Small intestine (tissue), 7 donors: ENCODE data around the gene C3. TPM values are rescaled to one million over a fixed set of nuclear protein-coding genes. Genes with fewer than 3 reads are reported as not detected.
"Not testable (repeated sequence)": the region's sequence is repeated elsewhere in the genome, so short reads cannot be mapped to it uniquely, and the experiment has no call there.

ENCODE experiments used
- DNase-seq, 2 donors: peaks; one replicate each; pipeline versions ENCODE4 v3.0.0 to v3.0.0-alpha.2; 2013
- FAIRE-seq: peaks from 2 replicates; lab custom pipeline; 2012; peaks lifted over from hg19 to GRCh38; lab: Jason Lieb, UNC
- H3K27ac ChIP-seq, 3 donors: one replicate each; pipeline ENCODE4 v1.5.1; 2013; ENCODE audit warnings: low read length in 2 of 3, mild to moderate bottlenecking in 2 of 3, control low read depth in 1 of 3, inconsistent platforms in 1 of 3, low read depth in 1 of 3, moderate library complexity in 1 of 3
- H3K27me3 ChIP-seq, 3 donors: one replicate each; pipeline ENCODE4 v1.6.1; 2013; ENCODE audit warnings: low read length in 3 of 3, inconsistent platforms in 1 of 3; ENCODE audit not compliant: control insufficient read depth in 3 of 3, insufficient read depth in 3 of 3
- H3K36me3 ChIP-seq, 3 donors: one replicate each; pipeline ENCODE4 v1.6.1; 2013; ENCODE audit warnings: low read length in 3 of 3, inconsistent platforms in 1 of 3, low read depth in 1 of 3, mild to moderate bottlenecking in 1 of 3, moderate library complexity in 1 of 3; ENCODE audit not compliant: control insufficient read depth in 3 of 3, insufficient read depth in 2 of 3
- H3K4me1 ChIP-seq, 3 donors: one replicate each; pipeline ENCODE4 v1.6.1; 2013; ENCODE audit warnings: low read length in 2 of 3, inconsistent platforms in 1 of 3, low read depth in 1 of 3, mild to moderate bottlenecking in 1 of 3, moderate library complexity in 1 of 3; ENCODE audit not compliant: control insufficient read depth in 3 of 3, insufficient read depth in 2 of 3
- H3K4me3 ChIP-seq, 3 donors: one replicate each; pipeline ENCODE4 v1.5.1; 2013; ENCODE audit warnings: low read length in 3 of 3, control low read depth in 1 of 3, inconsistent platforms in 1 of 3, low read depth in 1 of 3, mild to moderate bottlenecking in 1 of 3, moderate library complexity in 1 of 3
- H3K9me3 ChIP-seq, 2 donors: one replicate each; pipeline ENCODE4 v1.6.1; 2013; ENCODE audit warnings: low read depth in 1 of 2, low read length in 1 of 2; ENCODE audit not compliant: control insufficient read depth in 2 of 2, insufficient read depth in 1 of 2
- WGBS, 3 donors: extraction: QIAGEN DNeasy Blood & Tissue Kit; methylation state at CpG; one replicate each; pipeline ENCODE4 v1.1.7; 2013; 5-methylcytosine and 5-hydroxymethylcytosine counted together
- polyA plus RNA-seq, 4 donors: library from polyadenylated mRNA; stranded (reverse) in 3 of 4; unstranded in 1 of 4; fragments of 200-250 nt in 3 of 4; fragments of 120-200 nt in 1 of 4; gene quantifications; one replicate each; pipeline versions ENCODE4 v1.2.1 to v1.2.3, GENCODE V29; 2013
- donor health status: healthy with polysubstance abuse.
- donor health status: control.
- donor health status: control.
- donor health status: Bipolar disorder and iron deficiency.
- donor health status: healthy.

C3 gene
- polyA plus RNA-seq, 4 donors: 9.5 to 552 (median 63.2) TPM

DNA sequence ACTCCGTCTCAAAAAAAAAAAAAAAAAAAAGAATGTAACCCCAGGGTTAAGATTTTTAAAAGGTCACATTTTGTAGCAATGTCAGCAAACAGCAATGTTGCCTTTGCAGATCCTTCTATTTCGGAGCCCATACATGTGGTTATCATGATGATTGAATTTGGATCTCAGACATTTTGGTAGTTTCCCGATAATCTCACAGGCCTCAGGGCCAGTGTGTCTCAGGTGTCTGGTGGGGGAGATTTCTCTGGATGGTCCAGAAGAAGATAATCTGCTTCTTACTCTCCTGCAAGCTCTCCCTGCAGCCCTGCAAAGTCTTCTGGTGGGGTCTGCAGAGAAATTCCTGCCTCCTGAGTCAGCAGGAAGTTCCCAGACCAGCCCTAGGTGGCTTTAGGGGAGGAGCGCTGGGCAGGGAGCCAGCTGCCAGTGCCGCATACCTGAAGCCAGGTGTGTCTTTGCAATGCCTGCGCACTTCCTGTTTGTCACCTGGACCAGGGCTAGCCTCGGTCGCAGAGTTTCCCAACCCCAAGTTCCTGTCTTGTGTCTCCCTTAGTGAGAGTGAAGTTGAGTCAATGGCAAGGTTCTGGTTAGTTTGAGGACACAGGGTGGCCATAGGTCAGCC is 45.4 kb upstream of the C3 start:
- Histone ChIP-seq H3K27ac (peak overlapping the region; percentile 84 to 98 (median 95)), H3K27me3 (peaks cover 0 to 3% (median 0%) of the 10 kb centered on the region in 3 donors), H3K36me3 (peaks cover 0 to 18% (median 0%) of the 10 kb centered on the region in 3 donors), H3K9me3 (peaks cover 0 to 2% of the 10 kb centered on the region in 2 donors), H3K4me3 (peak overlapping the region in 2 of 3 donors; percentile 70 to 71), H3K4me1 (peaks cover 0 to 10% (median 0%) of the 10 kb centered on the region in 3 donors)
- WGBS, 3 donors: 15 to 30% (median 30%) methylated on average over 8 of the region's 8 CpGs
- DNase-seq (peak; percentile 97 to 98), FAIRE-seq (no peak)

DNA sequence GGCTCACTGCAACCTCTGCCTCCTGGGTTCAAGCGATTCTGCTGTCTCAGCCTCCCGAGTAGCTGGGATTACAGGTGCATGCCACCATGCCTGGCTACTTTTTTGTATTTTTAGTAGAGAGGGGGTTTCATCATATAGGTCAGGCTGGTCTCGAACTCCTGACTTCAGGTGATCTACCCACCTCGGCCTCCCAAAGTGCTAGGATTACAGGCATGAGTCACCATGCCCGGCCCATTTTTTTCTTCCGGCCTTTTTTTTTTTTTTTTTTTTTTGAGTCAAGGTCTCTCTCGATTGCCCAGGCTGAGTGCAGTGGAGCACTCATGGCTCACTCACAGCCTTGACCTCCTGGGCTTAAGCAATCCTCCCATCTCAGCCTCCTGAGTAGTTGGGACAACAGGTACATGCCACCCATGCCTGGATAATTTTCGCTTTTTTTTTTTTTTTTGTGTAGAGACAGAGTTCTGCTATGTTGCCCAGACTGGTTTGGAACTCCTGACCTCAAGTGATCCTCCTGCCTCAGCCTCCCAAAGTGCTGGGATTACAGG is 41.9 kb upstream of the C3 start:
- not testable (repeated sequence) for H3K27ac ChIP-seq, H3K4me3 ChIP-seq, DNase-seq, H3K9me3 ChIP-seq, H3K4me1 ChIP-seq, FAIRE-seq, H3K27me3 ChIP-seq
- peaks cover 0 to 45% (median 8%) of the 10 kb centered on the region in 3 donors for H3K36me3 ChIP-seq
- 62 to 77% (median 72%) methylated on average over 7 to 8 of the region's 8 CpGs for WGBS, 3 donors

DNA sequence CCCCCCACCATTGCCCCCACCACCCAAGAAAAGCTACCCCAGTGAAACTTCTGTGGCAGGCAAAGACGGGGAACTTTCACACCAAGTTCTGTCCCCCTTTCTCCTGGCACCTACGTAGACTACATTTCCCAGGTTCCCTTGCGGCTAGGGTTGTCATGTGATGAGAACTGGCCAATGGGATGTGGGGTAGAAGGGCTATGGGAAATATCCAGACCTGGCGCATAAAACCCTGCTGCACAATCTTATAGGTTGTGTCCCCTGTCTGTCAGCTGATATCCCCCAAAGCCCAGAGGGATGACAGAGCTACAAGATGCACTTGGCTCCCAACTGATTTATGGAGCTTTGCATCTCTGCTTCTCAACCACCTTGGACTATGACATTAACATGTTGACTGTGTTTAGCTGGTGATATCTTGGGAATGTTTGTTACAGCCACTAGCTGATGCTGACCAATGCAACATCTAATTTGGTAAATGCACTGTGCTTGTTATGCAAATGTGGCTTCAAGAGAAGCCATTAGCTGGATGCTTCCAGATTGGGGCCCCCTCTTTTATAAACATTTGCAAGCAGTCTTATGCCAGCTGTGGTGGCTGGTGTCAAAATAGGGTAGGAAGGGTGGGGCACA is 40.7 kb upstream of the C3 start:
- no peak for FAIRE-seq

DNA sequence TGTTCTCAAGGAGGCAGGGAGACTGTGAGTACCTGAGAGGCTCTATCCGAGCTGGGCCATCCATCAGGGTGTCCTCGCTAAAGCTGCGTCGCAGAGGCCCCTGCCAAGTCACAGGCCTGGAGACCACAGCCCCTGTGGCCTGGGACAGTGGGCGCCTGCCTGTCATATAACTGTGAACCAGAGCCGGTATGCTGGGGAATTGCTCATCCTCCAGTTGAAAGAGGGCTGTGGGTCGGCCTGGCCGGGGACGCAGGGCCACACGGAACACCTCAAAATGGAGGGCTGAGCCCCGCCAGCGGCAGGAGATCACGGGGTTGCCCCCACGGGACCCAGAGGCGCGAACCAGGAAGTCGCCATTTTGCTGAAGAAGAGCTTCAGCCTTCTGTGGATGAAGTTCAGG is 40.2 kb upstream of the C3 start:
- Histone ChIP-seq H3K27me3 (no peaks in the 10 kb centered on the region), H3K27ac (no peak overlapping the region), H3K9me3 (peaks cover 0 to 2% of the 10 kb centered on the region in 2 donors), H3K36me3 (peaks cover 0 to 50% (median 8%) of the 10 kb centered on the region in 3 donors), H3K4me1 (no peaks in the 10 kb centered on the region), H3K4me3 (no peak overlapping the region)
- WGBS, 3 donors: 95 to 98% (median 96%) methylated on average over 17 of the region's 17 CpGs
- DNase-seq (no peak), FAIRE-seq (no peak)

More for the DNA sequence above, 40.7 kb upstream of the C3 start:
- Histone ChIP-seq H3K27me3 (peaks cover 0 to under 1% (median 0%) of the 10 kb centered on the region in 3 donors), H3K27ac (no peak overlapping the region), H3K4me1 (peaks cover 0 to under 1% (median 0%) of the 10 kb centered on the region in 3 donors), H3K4me3 (no peak overlapping the region), H3K9me3 (peaks cover 0 to 2% of the 10 kb centered on the region in 2 donors), H3K36me3 (peaks cover 0 to 48% (median 8%) of the 10 kb centered on the region in 3 donors)
- no peak for DNase-seq
- WGBS, 3 donors: 85 to 100% (median 85%) methylated on average over 4 of the region's 4 CpGs

DNA sequence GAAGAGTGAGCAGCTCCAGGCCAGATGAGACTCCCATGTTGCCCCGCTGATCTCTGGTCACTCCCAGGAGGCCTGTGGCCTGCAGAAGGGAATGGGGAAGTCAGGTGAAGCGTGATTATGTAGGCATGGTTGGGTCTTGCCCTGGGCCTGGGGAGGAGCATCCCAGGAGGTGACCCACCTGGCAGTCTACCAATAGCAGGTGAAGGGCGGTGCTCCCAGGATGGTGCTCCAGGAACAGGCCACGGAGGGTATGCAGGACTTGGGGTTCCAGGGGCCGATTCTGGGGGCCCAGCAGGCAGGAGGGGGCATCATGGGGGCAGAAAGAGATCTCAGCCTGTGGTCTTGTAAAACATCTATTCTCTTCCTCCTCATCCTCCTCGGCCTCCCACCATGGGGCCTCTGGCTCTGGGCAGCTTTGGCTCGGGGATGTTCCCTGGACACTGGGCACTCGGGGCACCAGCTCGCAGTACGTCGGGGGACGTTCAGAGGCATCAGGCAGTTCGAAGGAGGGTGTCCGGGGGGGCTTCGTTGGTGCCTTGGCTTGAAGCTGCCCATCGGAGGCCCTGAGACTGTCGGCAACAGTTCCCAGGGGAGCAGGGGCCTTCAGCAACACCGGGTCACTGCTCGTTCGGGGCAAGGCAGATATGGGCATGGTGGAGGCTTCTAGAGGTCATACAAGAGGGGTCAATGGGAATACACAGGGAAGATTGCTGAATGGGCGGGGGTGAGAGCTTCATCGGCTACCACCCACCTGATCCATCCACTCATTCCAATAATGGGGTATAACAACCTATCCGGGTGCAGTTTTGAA is 34.4 kb upstream of the C3 start:
- no peak for DNase-seq
- 88 to 95% (median 90%) methylated on average over 20 to 23 of the region's 23 CpGs for WGBS, 3 donors
- no peak overlapping the region for H3K27ac ChIP-seq

DNA sequence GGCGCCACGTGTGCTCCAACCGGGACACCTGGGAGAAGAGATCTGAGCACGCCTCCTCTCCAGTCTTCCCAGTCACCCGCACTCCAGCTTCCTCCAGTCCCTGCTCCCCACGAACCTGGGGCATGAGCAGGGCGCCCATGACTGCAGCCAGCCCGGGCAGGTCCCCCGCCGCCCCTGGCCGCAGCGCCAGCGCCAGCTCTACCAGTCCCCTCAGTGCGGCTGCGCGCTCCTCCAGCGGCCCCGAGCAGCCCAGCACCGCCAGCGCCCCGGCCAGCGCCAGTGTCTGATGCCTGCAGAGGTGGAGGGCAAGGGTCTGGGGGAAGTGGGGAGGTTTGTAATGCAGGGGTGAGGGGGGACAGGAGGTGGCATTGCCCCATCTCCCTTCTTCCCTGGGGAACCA is 33.7 kb upstream of the C3 start:
- H3K27me3 ChIP-seq: no peaks in the 10 kb centered on the region
- no peak overlapping the region for H3K4me3 ChIP-seq
- H3K36me3 ChIP-seq: peaks cover 4 to 74% (median 12%) of the 10 kb centered on the region in 3 donors
- peak overlapping the region in 2 of 3 donors; percentile 95 to 99 for H3K27ac ChIP-seq
- DNase-seq (no peak), FAIRE-seq (no peak)
- WGBS, 3 donors: 94 to 96% (median 95%) methylated on average over 20 to 22 of the region's 22 CpGs
- H3K9me3 ChIP-seq: no peaks in the 10 kb centered on the region
- peaks cover 0 to 22% (median 0%) of the 10 kb centered on the region in 3 donors for H3K4me1 ChIP-seq

More for the DNA sequence above, 34.4 kb upstream of the C3 start:
- H3K36me3 ChIP-seq: peaks cover 4 to 74% (median 16%) of the 10 kb centered on the region in 3 donors
- no peak for FAIRE-seq
- peaks cover 0 to 21% (median 0%) of the 10 kb centered on the region in 3 donors for H3K4me1 ChIP-seq
- no peak overlapping the region for H3K4me3 ChIP-seq
- H3K9me3 ChIP-seq: no peaks in the 10 kb centered on the region
- H3K27me3 ChIP-seq: no peaks in the 10 kb centered on the region

DNA sequence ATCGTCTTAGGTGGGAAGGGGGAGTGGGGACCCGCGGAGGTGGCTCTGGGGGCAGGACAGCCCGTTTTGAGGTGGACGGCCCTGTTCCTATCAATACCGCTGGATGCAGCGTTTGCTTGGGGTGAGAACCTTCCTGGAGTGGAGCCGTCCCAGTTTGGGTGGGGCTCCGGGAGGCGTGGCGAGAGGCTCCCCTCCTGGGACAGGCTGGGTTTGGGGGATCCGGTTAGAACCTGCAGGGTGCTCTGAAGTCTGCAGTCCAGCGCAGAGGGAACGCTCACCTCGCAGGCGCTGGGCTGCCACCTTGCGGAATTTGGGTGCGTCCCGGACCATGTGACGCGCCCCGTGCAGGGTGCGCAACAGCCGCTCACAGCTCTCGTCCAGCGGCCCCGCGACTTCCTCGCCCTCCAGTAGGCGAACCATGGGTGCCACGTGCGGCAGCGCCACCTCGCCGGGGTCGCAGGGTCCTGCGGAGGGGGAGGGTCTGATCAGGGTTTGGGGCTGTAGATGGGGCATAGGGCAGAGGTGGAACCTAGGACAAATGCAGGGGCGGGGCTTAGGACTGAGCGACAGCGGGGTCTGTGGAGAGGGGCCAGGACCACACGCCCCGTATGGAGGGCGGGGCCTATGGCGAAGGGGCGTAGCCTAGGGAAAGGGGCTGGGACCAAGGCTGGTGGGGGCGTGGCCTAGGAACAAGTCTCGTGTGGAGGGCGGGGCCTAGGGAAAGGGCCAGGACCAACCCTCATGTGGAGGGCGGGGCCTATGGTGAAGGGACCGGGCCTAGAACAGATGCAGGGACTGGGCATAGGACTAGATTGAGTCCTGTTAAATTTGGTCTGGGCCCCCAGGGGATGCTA is 33.0 kb upstream of the C3 start:
- FAIRE-seq (no peak), DNase-seq (peak; percentile 95 to 96)
- no peaks in the 10 kb centered on the region for H3K9me3 ChIP-seq
- peaks cover 4 to 72% (median 8%) of the 10 kb centered on the region in 3 donors for H3K36me3 ChIP-seq
- H3K27me3 ChIP-seq: no peaks in the 10 kb centered on the region
- 7 to 12% (median 7%) methylated on average over 47 to 50 of the region's 50 CpGs for WGBS, 3 donors
- H3K4me1 ChIP-seq: peaks cover 0 to 27% (median 0%) of the 10 kb centered on the region in 3 donors
- peak overlapping the region; percentile 95 to 99 (median 98) for H3K27ac ChIP-seq
- peak overlapping the region; percentile 20 to 54 (median 42) for H3K4me3 ChIP-seq
